ENCODE results near the gene CHST8.

DNA sequence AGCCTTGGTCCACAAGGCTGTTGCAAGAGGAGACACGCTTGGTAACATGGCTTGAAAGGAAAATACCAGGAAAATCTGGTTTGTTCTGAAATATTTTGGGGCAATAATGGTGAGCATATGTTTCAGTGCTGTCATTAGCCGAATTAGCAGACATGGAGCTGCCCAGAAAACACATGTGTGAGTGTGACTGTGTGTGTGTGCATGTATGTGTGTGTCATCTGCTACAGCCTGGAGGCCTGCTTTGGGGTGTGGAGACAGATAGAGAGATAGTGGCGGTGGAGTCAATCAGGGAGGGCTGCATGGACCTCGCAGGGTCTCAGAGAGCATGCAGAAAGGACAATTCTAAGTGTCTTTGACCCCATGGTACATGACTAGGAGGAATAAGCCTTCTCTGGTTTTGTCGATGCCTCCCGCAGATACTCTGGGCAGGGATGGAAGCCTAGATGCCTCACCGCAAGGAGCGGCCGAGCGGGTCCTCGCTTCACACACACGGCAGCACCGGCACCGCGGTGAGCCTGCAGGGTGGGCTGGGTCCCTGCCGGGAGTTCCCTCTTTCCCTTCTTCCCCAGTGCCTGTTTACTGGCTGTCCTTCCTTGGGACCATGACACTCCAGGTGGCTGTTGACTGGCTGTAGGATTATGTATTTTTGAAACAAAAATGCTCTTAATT lies 178.4 kb downstream of the CHST8 start:
- TF ChIP-seq, protein P1, sequence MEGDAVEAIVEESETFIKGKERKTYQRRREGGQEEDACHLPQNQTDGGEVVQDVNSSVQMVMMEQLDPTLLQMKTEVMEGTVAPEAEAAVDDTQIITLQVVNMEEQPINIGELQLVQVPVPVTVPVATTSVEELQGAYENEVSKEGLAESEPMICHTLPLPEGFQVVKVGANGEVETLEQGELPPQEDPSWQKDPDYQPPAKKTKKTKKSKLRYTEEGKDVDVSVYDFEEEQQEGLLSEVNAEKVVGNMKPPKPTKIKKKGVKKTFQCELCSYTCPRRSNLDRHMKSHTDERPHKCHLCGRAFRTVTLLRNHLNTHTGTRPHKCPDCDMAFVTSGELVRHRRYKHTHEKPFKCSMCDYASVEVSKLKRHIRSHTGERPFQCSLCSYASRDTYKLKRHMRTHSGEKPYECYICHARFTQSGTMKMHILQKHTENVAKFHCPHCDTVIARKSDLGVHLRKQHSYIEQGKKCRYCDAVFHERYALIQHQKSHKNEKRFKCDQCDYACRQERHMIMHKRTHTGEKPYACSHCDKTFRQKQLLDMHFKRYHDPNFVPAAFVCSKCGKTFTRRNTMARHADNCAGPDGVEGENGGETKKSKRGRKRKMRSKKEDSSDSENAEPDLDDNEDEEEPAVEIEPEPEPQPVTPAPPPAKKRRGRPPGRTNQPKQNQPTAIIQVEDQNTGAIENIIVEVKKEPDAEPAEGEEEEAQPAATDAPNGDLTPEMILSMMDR (IDR thresholded peaks at IDR 0.05; ENCODE audit: insufficient read depth, low read depth, low read length): no peak
- no peak for TF ChIP-seq EZH2 (IDR thresholded peaks at IDR 0.05; ENCODE audit: insufficient read depth, low read length)
